ENCODE results near the gene SMIM35.

SMIM35 gene

GRCh38 chr11:118045191-118045590, 41.6 kb downstream of the SMIM35 start:
- no peaks in the 10 kb centered on the region for H3K9me3 ChIP-seq (ENCODE audit: control insufficient read depth in 1 of 2, low read length in 2 of 2)
- no peaks in the 10 kb centered on the region for H3K4me1 ChIP-seq (ENCODE audit: control insufficient read depth in 1 of 2, insufficient read depth in 2 of 2, low read length in 2 of 2)
- H3K27me3 ChIP-seq (ENCODE audit: low read depth, low read length): no peaks in the 10 kb centered on the region
- no peak overlapping the region for H3K4me3 ChIP-seq (ENCODE audit: low read depth in 1 of 2, low read length in 2 of 2)
- no peaks in the 10 kb centered on the region for H3K36me3 ChIP-seq (ENCODE audit: control insufficient read depth in 1 of 2, insufficient read depth in 2 of 2, low read length in 2 of 2)
- no peak overlapping the region for H3K27ac ChIP-seq (ENCODE audit: low read length)

- Histone ChIP-seq H3K27me3 (ENCODE audit: low read depth, low read length) (no peaks in the 10 kb centered on the region), H3K9me3 (ENCODE audit: control insufficient read depth in 1 of 2, low read length in 2 of 2) (no peaks in the 10 kb centered on the region), H3K4me3 (ENCODE audit: low read depth in 1 of 2, low read length in 2 of 2) (no peak overlapping the region), H3K4me1 (ENCODE audit: control insufficient read depth in 1 of 2, insufficient read depth in 2 of 2, low read length in 2 of 2) (no peaks in the 10 kb centered on the region), H3K36me3 (ENCODE audit: control insufficient read depth in 1 of 2, insufficient read depth in 2 of 2, low read length in 2 of 2) (no peaks in the 10 kb centered on the region), H3K27ac (ENCODE audit: low read length) (no peak overlapping the region)
These were observed 44.0 kb downstream of the SMIM35 start for GRCh38 chr11:118042796-118043195.

DNA sequence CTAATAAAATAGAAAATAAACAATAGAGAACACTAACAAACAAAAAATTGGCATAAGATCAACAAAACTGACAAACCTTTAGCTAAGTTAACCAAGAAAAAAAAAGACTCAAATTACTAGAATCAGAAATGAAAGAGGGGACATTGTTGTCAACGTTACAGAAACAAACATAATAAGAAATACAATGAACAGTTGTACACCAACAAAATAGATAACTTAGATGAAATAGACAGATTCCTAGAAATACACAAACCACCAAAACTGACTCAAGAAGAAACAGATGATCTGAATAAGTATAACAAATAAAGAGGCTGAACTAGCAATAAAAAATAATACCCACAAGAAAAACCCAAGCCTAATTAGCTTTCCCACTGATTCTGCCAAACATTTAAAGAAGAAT, 44.6 kb downstream of the SMIM35 start:
- no peaks in the 10 kb centered on the region for H3K4me1 ChIP-seq (ENCODE audit: control insufficient read depth in 1 of 2, insufficient read depth in 2 of 2, low read length in 2 of 2)
- H3K36me3 ChIP-seq (ENCODE audit: control insufficient read depth in 1 of 2, insufficient read depth in 2 of 2, low read length in 2 of 2): no peaks in the 10 kb centered on the region
- no peaks in the 10 kb centered on the region for H3K27me3 ChIP-seq (ENCODE audit: low read depth, low read length)
- H3K4me3 ChIP-seq (ENCODE audit: low read depth in 1 of 2, low read length in 2 of 2): no peak overlapping the region
- no peak overlapping the region for H3K27ac ChIP-seq (ENCODE audit: low read length)
- no peaks in the 10 kb centered on the region for H3K9me3 ChIP-seq (ENCODE audit: control insufficient read depth in 1 of 2, low read length in 2 of 2)

DNA sequence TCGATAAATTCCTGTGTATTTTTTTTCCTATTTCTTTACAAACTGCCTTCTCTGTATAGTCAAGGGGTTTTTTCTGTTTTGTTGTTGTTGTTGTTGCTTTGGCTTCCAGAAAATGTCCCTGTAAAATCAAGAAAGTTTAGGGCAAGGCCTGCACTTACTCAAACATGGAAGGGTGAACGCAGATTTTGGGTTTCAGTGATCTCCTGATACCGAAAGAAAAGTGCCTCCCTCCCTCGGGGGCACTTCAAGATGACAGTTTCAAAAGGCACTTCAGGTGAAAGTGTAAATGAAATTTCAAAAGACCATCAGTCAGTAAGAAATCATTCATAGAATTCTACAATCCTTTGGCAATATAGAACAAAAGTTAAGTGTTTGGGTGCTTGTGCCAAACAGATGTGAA, 53.3 kb downstream of the SMIM35 start:
- Histone ChIP-seq H3K27ac (ENCODE audit: low read length) (no peak overlapping the region), H3K4me1 (ENCODE audit: control insufficient read depth in 1 of 2, insufficient read depth in 2 of 2, low read length in 2 of 2) (no peaks in the 10 kb centered on the region), H3K4me3 (ENCODE audit: low read depth in 1 of 2, low read length in 2 of 2) (no peak overlapping the region), H3K9me3 (ENCODE audit: control insufficient read depth in 1 of 2, low read length in 2 of 2) (no peaks in the 10 kb centered on the region), H3K36me3 (ENCODE audit: control insufficient read depth in 1 of 2, insufficient read depth in 2 of 2, low read length in 2 of 2) (no peaks in the 10 kb centered on the region), H3K27me3 (ENCODE audit: low read depth, low read length) (no peaks in the 10 kb centered on the region)

- H3K4me3 ChIP-seq (ENCODE audit: low read depth in 1 of 2, low read length in 2 of 2): no peak overlapping the region
- H3K4me1 ChIP-seq (ENCODE audit: control insufficient read depth in 1 of 2, insufficient read depth in 2 of 2, low read length in 2 of 2): no peaks in the 10 kb centered on the region
- H3K36me3 ChIP-seq (ENCODE audit: control insufficient read depth in 1 of 2, insufficient read depth in 2 of 2, low read length in 2 of 2): no peaks in the 10 kb centered on the region
- H3K27ac ChIP-seq (ENCODE audit: low read length): no peak overlapping the region
- H3K9me3 ChIP-seq (ENCODE audit: control insufficient read depth in 1 of 2, low read length in 2 of 2): no peaks in the 10 kb centered on the region
- H3K27me3 ChIP-seq (ENCODE audit: low read depth, low read length): no peaks in the 10 kb centered on the region
These were observed 58.1 kb downstream of the SMIM35 start for GRCh38 chr11:118028626-118029025.

- Histone ChIP-seq H3K9me3 (ENCODE audit: control insufficient read depth in 1 of 2, low read length in 2 of 2) (no peaks in the 10 kb centered on the region), H3K27ac (ENCODE audit: low read length) (no peak overlapping the region), H3K27me3 (ENCODE audit: low read depth, low read length) (no peaks in the 10 kb centered on the region), H3K4me1 (ENCODE audit: control insufficient read depth in 1 of 2, insufficient read depth in 2 of 2, low read length in 2 of 2) (no peaks in the 10 kb centered on the region), H3K36me3 (ENCODE audit: control insufficient read depth in 1 of 2, insufficient read depth in 2 of 2, low read length in 2 of 2) (no peaks in the 10 kb centered on the region), H3K4me3 (ENCODE audit: low read depth in 1 of 2, low read length in 2 of 2) (no peak overlapping the region)
These were observed 59.1 kb downstream of the SMIM35 start for GRCh38 chr11:118027694-118028093.

DNA sequence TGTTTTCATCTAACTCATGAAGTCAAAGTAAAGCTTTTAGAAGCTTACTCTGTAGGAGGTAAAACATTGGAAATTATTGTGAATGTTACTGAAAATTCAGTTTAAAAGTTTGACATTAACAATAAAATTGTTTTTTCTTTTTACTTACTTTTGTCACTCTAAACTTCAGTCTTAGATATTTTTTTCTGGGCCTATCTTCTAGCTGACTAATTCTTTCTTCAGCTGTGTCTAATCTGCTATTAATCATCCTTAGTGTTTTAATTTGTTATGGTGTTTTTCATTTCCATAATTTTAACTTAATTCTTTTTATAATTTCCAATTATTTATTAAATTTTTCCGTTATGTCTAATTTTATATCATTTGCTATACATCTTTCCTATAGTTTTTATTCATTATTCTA, 65.6 kb downstream of the SMIM35 start:
- H3K4me1 ChIP-seq (ENCODE audit: control insufficient read depth in 1 of 2, insufficient read depth in 2 of 2, low read length in 2 of 2): no peaks in the 10 kb centered on the region
- H3K36me3 ChIP-seq (ENCODE audit: control insufficient read depth in 1 of 2, insufficient read depth in 2 of 2, low read length in 2 of 2): no peaks in the 10 kb centered on the region
- peaks cover 0 to 3% of the 10 kb centered on the region in 2 donors for H3K9me3 ChIP-seq (ENCODE audit: control insufficient read depth in 1 of 2, low read length in 2 of 2)
- no peak overlapping the region for H3K27ac ChIP-seq (ENCODE audit: low read length)
- no peaks in the 10 kb centered on the region for H3K27me3 ChIP-seq (ENCODE audit: low read depth, low read length)
- no peak overlapping the region for H3K4me3 ChIP-seq (ENCODE audit: low read depth in 1 of 2, low read length in 2 of 2)

DNA sequence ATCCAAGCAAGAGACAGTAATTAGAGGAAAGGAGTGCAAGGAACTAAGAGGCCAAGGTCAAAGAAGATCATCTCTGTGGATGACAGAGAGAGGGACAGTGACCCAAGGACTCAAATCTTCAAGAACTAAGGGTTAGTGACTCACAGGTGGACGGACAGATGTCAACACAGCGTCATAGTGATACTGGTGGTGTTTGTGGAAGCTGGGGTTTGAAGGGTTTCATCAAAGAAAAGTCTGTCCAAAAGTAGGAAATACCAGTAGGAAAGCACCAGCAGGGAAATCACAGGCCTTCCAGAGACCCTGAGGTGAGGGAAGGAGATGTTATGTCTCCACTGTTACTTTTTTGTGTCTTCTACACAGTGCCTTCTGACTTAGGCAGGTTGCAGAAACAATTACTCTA, 68.4 kb downstream of the SMIM35 start:
- no peaks in the 10 kb centered on the region for H3K27me3 ChIP-seq (ENCODE audit: low read depth, low read length)
- H3K4me3 ChIP-seq (ENCODE audit: low read depth in 1 of 2, low read length in 2 of 2): no peak overlapping the region
- peaks cover 0 to 3% of the 10 kb centered on the region in 2 donors for H3K9me3 ChIP-seq (ENCODE audit: control insufficient read depth in 1 of 2, low read length in 2 of 2)
- H3K4me1 ChIP-seq (ENCODE audit: control insufficient read depth in 1 of 2, insufficient read depth in 2 of 2, low read length in 2 of 2): no peaks in the 10 kb centered on the region
- H3K36me3 ChIP-seq (ENCODE audit: control insufficient read depth in 1 of 2, insufficient read depth in 2 of 2, low read length in 2 of 2): no peaks in the 10 kb centered on the region
- H3K27ac ChIP-seq (ENCODE audit: low read length): no peak overlapping the region

DNA sequence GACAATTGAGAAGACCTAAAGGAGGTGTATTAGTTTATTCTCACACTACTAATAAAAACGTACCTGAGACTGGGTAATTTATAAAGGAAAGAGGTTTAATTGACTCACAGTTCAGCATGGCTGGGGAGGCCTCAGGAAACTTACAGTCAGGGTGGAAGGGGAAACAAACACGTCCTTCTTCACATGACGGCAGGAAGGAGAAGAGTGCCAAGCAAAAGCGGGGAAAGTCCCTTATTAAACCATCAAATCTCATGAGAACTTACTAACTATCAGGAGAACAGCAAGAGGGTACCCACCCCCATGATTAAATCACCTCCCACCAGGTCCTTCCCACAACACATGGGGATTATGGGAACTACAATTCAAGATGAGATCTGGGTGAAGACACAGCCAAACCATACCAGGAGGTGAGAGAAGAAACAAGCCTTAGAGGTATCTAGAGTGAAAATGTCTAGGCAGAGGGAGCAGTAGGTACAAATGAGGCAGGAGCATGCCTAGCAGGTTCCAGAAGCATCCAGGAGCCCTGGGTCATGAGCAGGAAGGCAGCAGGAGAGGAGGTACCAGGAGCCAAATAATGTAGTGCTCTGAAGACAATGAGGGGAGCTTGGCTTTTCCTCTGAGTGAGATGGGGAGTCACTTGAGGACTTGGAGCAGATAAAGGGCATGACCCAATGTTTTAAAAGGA, 69.0 kb downstream of the SMIM35 start:
- Histone ChIP-seq H3K4me3 (ENCODE audit: low read depth in 1 of 2, low read length in 2 of 2) (no peak overlapping the region), H3K27ac (ENCODE audit: low read length) (no peak overlapping the region), H3K27me3 (ENCODE audit: low read depth, low read length) (no peaks in the 10 kb centered on the region), H3K4me1 (ENCODE audit: control insufficient read depth in 1 of 2, insufficient read depth in 2 of 2, low read length in 2 of 2) (no peaks in the 10 kb centered on the region), H3K36me3 (ENCODE audit: control insufficient read depth in 1 of 2, insufficient read depth in 2 of 2, low read length in 2 of 2) (no peaks in the 10 kb centered on the region), H3K9me3 (ENCODE audit: control insufficient read depth in 1 of 2, low read length in 2 of 2) (peaks cover 0 to 3% of the 10 kb centered on the region in 2 donors)

GRCh38 chr11:118017111-118017510, 69.7 kb downstream of the SMIM35 start:
- Histone ChIP-seq H3K27me3 (ENCODE audit: low read depth, low read length) (no peaks in the 10 kb centered on the region), H3K4me1 (ENCODE audit: control insufficient read depth in 1 of 2, insufficient read depth in 2 of 2, low read length in 2 of 2) (no peaks in the 10 kb centered on the region), H3K9me3 (ENCODE audit: control insufficient read depth in 1 of 2, low read length in 2 of 2) (peaks cover 0 to 3% of the 10 kb centered on the region in 2 donors), H3K36me3 (ENCODE audit: control insufficient read depth in 1 of 2, insufficient read depth in 2 of 2, low read length in 2 of 2) (no peaks in the 10 kb centered on the region), H3K4me3 (ENCODE audit: low read depth in 1 of 2, low read length in 2 of 2) (no peak overlapping the region), H3K27ac (ENCODE audit: low read length) (no peak overlapping the region)

GRCh38 chr11:118016104-118016503, 70.7 kb downstream of the SMIM35 start:
- peaks cover 0 to 3% of the 10 kb centered on the region in 2 donors for H3K9me3 ChIP-seq (ENCODE audit: control insufficient read depth in 1 of 2, low read length in 2 of 2)
- H3K4me1 ChIP-seq (ENCODE audit: control insufficient read depth in 1 of 2, insufficient read depth in 2 of 2, low read length in 2 of 2): no peaks in the 10 kb centered on the region
- H3K27ac ChIP-seq (ENCODE audit: low read length): no peak overlapping the region
- no peaks in the 10 kb centered on the region for H3K27me3 ChIP-seq (ENCODE audit: low read depth, low read length)
- H3K4me3 ChIP-seq (ENCODE audit: low read depth in 1 of 2, low read length in 2 of 2): no peak overlapping the region
- no peaks in the 10 kb centered on the region for H3K36me3 ChIP-seq (ENCODE audit: control insufficient read depth in 1 of 2, insufficient read depth in 2 of 2, low read length in 2 of 2)

DNA sequence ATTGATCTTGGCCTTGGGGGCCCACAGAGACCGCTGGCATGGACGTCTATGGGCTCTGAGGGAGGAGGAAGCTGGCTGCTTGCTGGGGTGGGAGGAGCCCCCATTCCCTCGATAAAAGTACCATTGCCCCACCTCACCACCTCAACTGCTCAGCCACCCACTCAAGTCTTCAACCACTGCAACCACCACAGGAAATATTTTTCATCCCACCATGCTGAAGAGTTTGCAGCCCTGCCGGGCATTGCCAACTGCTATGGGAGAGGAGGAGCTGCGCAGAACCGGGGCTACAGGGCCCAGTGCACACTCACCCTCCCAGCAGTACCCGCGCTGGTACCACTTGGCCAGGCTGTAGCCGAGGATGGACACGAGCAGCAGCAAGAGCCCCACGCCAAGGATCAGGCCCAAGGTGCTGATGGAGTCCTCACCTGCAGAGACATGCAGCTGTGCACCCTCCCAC, 71.3 kb downstream of the SMIM35 start:
- Histone ChIP-seq H3K36me3 (ENCODE audit: control insufficient read depth in 1 of 2, insufficient read depth in 2 of 2, low read length in 2 of 2) (no peaks in the 10 kb centered on the region), H3K4me1 (ENCODE audit: control insufficient read depth in 1 of 2, insufficient read depth in 2 of 2, low read length in 2 of 2) (no peaks in the 10 kb centered on the region), H3K27me3 (ENCODE audit: low read depth, low read length) (no peaks in the 10 kb centered on the region), H3K9me3 (ENCODE audit: control insufficient read depth in 1 of 2, low read length in 2 of 2) (no peaks in the 10 kb centered on the region), H3K27ac (ENCODE audit: low read length) (no peak overlapping the region), H3K4me3 (ENCODE audit: low read depth in 1 of 2, low read length in 2 of 2) (no peak overlapping the region)
